ELF-1 (cell line): ENCODE results near the gene HSPBP1.

Experiments used
- DNase-seq: peaks from one replicate; pipeline ENCODE4 v3.0.0-alpha.2; 2016; ENCODE audit warnings: low read depth, low spot score

Gene HSPBP1

GRCh38 chr19:55305491-55305890 is 25.6 kb upstream of the HSPBP1 start:
- DNase-seq = peak; percentile 67

- no peak for DNase-seq
Observed at GRCh38 chr19:55304980-55305379, 25.1 kb upstream of the HSPBP1 start.

GRCh38 chr19:55304279-55304978 is 24.5 kb upstream of the HSPBP1 start:
- peak; percentile 67 for DNase-seq

GRCh38 chr19:55303477-55303876 is 23.6 kb upstream of the HSPBP1 start:
- DNase-seq = no peak

- DNase-seq = no peak
Observed at GRCh38 chr19:55302318-55302703, 22.4 kb upstream of the HSPBP1 start.

GRCh38 chr19:55301459-55302317 is 21.8 kb upstream of the HSPBP1 start:
- peak; percentile 89 for DNase-seq

GRCh38 chr19:55300886-55301458 is 21.1 kb upstream of the HSPBP1 start:
- no peak for DNase-seq

- DNase-seq = no peak
Observed at GRCh38 chr19:55299991-55300390, 20.1 kb upstream of the HSPBP1 start.

GRCh38 chr19:55297267-55297666 is 17.4 kb upstream of the HSPBP1 start:
- DNase-seq = no peak

- peak; percentile 19 for DNase-seq
Observed at GRCh38 chr19:55289117-55289796, 9.3 kb upstream of the HSPBP1 start.

- no peak for DNase-seq
Observed at GRCh38 chr19:55287361-55288079, 7.6 kb upstream of the HSPBP1 start.

- no peak for DNase-seq
Observed at GRCh38 chr19:55285229-55285890, 5.5 kb upstream of the HSPBP1 start.

- DNase-seq = no peak
Observed at GRCh38 chr19:55284405-55285058, 4.6 kb upstream of the HSPBP1 start.

GRCh38 chr19:55283548-55284377 is 3.9 kb upstream of the HSPBP1 start, which contains the start of gene BRSK1:
BRSK1 (plus strand) TSS chr19:55283997; CDS start chr19:55284443, 446 bp downstream.
- DNase-seq = no peak

- DNase-seq = no peak
Observed at GRCh38 chr19:55279340-55279739, 570 bp downstream of the HSPBP1 start.

GRCh38 chr19:55278391-55279135 is 1.3 kb downstream of the HSPBP1 start:
- DNase-seq = no peak

GRCh38 chr19:55277494-55277893 is 2.4 kb downstream of the HSPBP1 start:
- no peak for DNase-seq

- DNase-seq = no peak
Observed at GRCh38 chr19:55276720-55277430, 3.0 kb downstream of the HSPBP1 start.
